ENCODE measurements around the gene PLA2G3.

- TF ChIP-seq CTCF (IDR thresholded peaks at IDR 0.05 in 2 of 3, conservative IDR thresholded peaks at IDR 0.05 in 1 of 3; ENCODE audit: borderline replicate concordance in 1 of 3, insufficient read depth in 1 of 3, low read depth in 2 of 3, low read length in 2 of 3) (no peak), POLR2AphosphoS5 (IDR thresholded peaks at IDR 0.05; ENCODE audit: low read depth, low read length) (no peak)
Observed at GRCh38 chr22:31133911-31134310, 6.4 kb downstream of the PLA2G3 start.

Measured in HCT116 (cell line).